ENCODE measurements around the gene SLC26A9.

Gene SLC26A9

GRCh38 chr1:205921570-205921909, 21.7 kb downstream of the SLC26A9 start:
- H4K20me1 ChIP-seq, result no peaks in the 10 kb centered on the region
- H3K4me1 ChIP-seq, result peaks cover 42 to 73% (median 62%) of the 10 kb centered on the region in 10 experiments
- H3K36me3 ChIP-seq, result no peaks in the 10 kb centered on the region
- H3K4me3 ChIP-seq, result no peak overlapping the region
- no peak for TF ChIP-seq Cebpa-rat (IDR thresholded peaks at IDR 0.05)
- H3K27me3 ChIP-seq, result no peaks in the 10 kb centered on the region
- H3K9me3 ChIP-seq (replicated peaks in 1 of 11), result no peaks in the 10 kb centered on the region
- peak overlapping the region in 2 of 11 experiments; percentile 55 to 60; a peak in 1 of 22 replicates for H3K9ac ChIP-seq
- peak overlapping the region in 7 of 11 experiments; percentile 67 to 83 (median 72); a peak in 11 of 22 replicates for H3K27ac ChIP-seq
- peak overlapping the region; percentile 63 to 93 (median 85) for H3K4me2 ChIP-seq

GRCh38 chr1:205920861-205921569, 22.2 kb downstream of the SLC26A9 start:
- Histone ChIP-seq H3K9ac (peak overlapping the region in 6 of 11 experiments; percentile 32 to 60 (median 56); a peak in 10 of 22 replicates), H3K4me3 (0 out of 20 replicates have a peak overlapping the region, but pooled peaks of 3 of the 10 experiments have one; percentile 24 to 44 (median 28)), H3K9me3 (replicated peaks in 1 of 11) (no peaks in the 10 kb centered on the region), H3K27ac (peak overlapping the region in 9 of 11 experiments; percentile 39 to 83 (median 71); a peak in 19 of 22 replicates), H3K27me3 (no peaks in the 10 kb centered on the region), H4K20me1 (no peaks in the 10 kb centered on the region), H3K4me1 (peaks cover 42 to 75% (median 64%) of the 10 kb centered on the region in 10 experiments), H3K4me2 (peak overlapping the region; percentile 63 to 93 (median 85)), H3K36me3 (no peaks in the 10 kb centered on the region)
- TF ChIP-seq Cebpa-rat (IDR thresholded peaks at IDR 0.05), result no peak

- Histone ChIP-seq H4K20me1 (no peaks in the 10 kb centered on the region), H3K4me1 (peaks cover 47 to 82% (median 72%) of the 10 kb centered on the region in 10 experiments), H3K27ac (peak overlapping the region in 10 of 11 experiments; percentile 35 to 83 (median 70); a peak in 19 of 22 replicates), H3K9me3 (replicated peaks in 1 of 11) (no peaks in the 10 kb centered on the region), H3K9ac (peak overlapping the region in 10 of 11 experiments; percentile 31 to 73 (median 55); a peak in 19 of 22 replicates), H3K36me3 (no peaks in the 10 kb centered on the region), H3K27me3 (no peaks in the 10 kb centered on the region), H3K4me2 (peak overlapping the region; percentile 63 to 93 (median 85)), H3K4me3 (peak overlapping the region in 8 of 10 experiments; percentile 14 to 46 (median 36); a peak in 13 of 20 replicates)
- TF ChIP-seq Cebpa-rat (IDR thresholded peaks at IDR 0.05), result no peak
Measured at GRCh38 chr1:205920159-205920558, 23.1 kb downstream of the SLC26A9 start.

DNA sequence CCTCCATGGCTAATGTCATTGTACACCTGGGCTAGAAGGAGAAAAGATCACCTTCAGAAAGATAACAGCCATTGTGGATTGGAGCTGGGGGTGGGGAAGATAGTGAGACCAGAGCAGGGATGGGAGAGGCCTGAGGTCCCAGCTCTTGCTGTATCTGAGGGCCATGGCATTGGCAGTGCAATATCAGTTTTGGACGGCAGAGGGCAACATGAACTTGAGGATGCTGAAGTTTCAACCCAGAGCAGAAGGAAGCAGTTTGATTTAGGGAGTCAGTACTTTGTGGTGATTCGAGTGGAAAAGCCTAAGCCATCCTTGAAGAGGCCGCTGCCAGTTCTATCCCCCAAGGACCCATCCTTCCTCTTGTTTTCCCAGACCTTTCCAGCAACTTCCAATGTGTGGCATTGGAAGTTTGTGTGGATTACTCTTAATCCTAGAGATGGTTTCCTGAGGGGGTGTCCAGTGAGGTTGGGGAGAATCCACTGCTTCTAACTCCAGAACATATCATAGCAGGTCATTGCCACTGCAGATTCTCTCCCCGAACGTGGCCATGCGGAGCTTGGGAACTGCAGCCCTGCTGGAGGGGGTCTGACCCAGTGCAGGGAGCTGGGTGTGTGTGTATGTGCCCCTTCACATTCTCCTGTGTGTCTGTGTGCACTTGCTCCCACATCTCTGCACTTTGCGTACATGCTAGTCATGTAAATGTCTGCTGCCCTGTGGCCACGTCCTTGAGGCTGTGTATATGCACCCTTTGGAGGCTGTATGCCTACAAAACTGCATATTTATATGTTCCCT, 24.1 kb downstream of the SLC26A9 start:
- Histone ChIP-seq H3K27me3 (no peaks in the 10 kb centered on the region), H3K9me3 (replicated peaks in 1 of 11) (no peaks in the 10 kb centered on the region), H4K20me1 (no peaks in the 10 kb centered on the region), H3K27ac (peak overlapping the region in 7 of 11 experiments; percentile 67 to 83 (median 72); a peak in 14 of 22 replicates), H3K4me3 (peak overlapping the region in 4 of 10 experiments; percentile 14 to 46 (median 34); a peak in 4 of 20 replicates), H3K4me2 (peak overlapping the region; percentile 63 to 93 (median 85)), H3K9ac (peak overlapping the region in 7 of 11 experiments; percentile 19 to 73 (median 56); a peak in 12 of 22 replicates), H3K36me3 (no peaks in the 10 kb centered on the region), H3K4me1 (peaks cover 46 to 84% (median 77%) of the 10 kb centered on the region in 10 experiments)
- no peak for TF ChIP-seq Cebpa-rat (IDR thresholded peaks at IDR 0.05)

- Histone ChIP-seq H3K36me3 (no peaks in the 10 kb centered on the region), H3K4me3 (no peak overlapping the region), H3K9me3 (replicated peaks in 1 of 11) (no peaks in the 10 kb centered on the region), H3K27ac (peak overlapping the region in 1 of 11 experiments; percentile 10; a peak in 1 of 22 replicates), H3K4me1 (peaks cover 38 to 81% (median 73%) of the 10 kb centered on the region in 10 experiments), H3K27me3 (no peaks in the 10 kb centered on the region), H4K20me1 (no peaks in the 10 kb centered on the region), H3K4me2 (peak overlapping the region in 7 of 11 experiments; percentile 26 to 74 (median 45); a peak in 14 of 22 replicates), H3K9ac (peak overlapping the region in 8 of 11 experiments; percentile 5 to 43 (median 24); a peak in 8 of 22 replicates)
- TF ChIP-seq Cebpa-rat (IDR thresholded peaks at IDR 0.05), result no peak
Measured at GRCh38 chr1:205917466-205918238, 25.6 kb downstream of the SLC26A9 start.

- Histone ChIP-seq H3K4me3 (no peak overlapping the region), H3K4me2 (peak overlapping the region in 8 of 11 experiments; percentile 21 to 74 (median 42); a peak in 10 of 22 replicates), H4K20me1 (no peaks in the 10 kb centered on the region), H3K27ac (no peak overlapping the region), H3K9me3 (replicated peaks in 1 of 11) (no peaks in the 10 kb centered on the region), H3K9ac (no peak overlapping the region), H3K27me3 (no peaks in the 10 kb centered on the region), H3K36me3 (no peaks in the 10 kb centered on the region), H3K4me1 (peaks cover 37 to 74% (median 66%) of the 10 kb centered on the region in 10 experiments)
- TF ChIP-seq Cebpa-rat (IDR thresholded peaks at IDR 0.05), result no peak
Measured at GRCh38 chr1:205916541-205916940, 26.7 kb downstream of the SLC26A9 start.

- Histone ChIP-seq H3K4me1 (peaks cover 26 to 63% (median 55%) of the 10 kb centered on the region in 10 experiments), H3K27ac (no peak overlapping the region), H4K20me1 (no peaks in the 10 kb centered on the region), H3K4me2 (peak overlapping the region; percentile 58 to 84 (median 78)), H3K4me3 (no peak overlapping the region), H3K27me3 (no peaks in the 10 kb centered on the region), H3K9me3 (replicated peaks in 1 of 11) (no peaks in the 10 kb centered on the region), H3K36me3 (no peaks in the 10 kb centered on the region), H3K9ac (peak overlapping the region in 2 of 11 experiments; percentile 3 to 10; a peak in 1 of 22 replicates)
- TF ChIP-seq Cebpa-rat (IDR thresholded peaks at IDR 0.05), result no peak
Measured at GRCh38 chr1:205915354-205915990, 27.8 kb downstream of the SLC26A9 start.

GRCh38 chr1:205914730-205915129, 28.5 kb downstream of the SLC26A9 start:
- Histone ChIP-seq H3K4me2 (peak overlapping the region; percentile 58 to 84 (median 78)), H3K4me3 (no peak overlapping the region), H3K9me3 (replicated peaks in 1 of 11) (no peaks in the 10 kb centered on the region), H3K4me1 (peaks cover 19 to 56% (median 48%) of the 10 kb centered on the region in 10 experiments), H3K36me3 (no peaks in the 10 kb centered on the region), H3K9ac (peak overlapping the region in 1 of 11 experiments; percentile 10; a peak in 1 of 22 replicates), H3K27ac (no peak overlapping the region), H4K20me1 (no peaks in the 10 kb centered on the region), H3K27me3 (no peaks in the 10 kb centered on the region)
- TF ChIP-seq Cebpa-rat (IDR thresholded peaks at IDR 0.05), result no peak

All from BLaER1 treated with 17β-estradiol and CSF1 and Interleukin-3, amounts not matched to agents 10 nM and 100 nM (cell line).